ENCODE measurements around the gene ABCA10.
"Not testable (repeated sequence)": the region's sequence is repeated elsewhere in the genome, so short reads cannot be mapped to it uniquely, and the experiment has no call there.

Gene ABCA10

GRCh38 chr17:69223809-69224208 lies 4.8 kb downstream of the ABCA10 start:
- DNase-seq (ENCODE audit: low read depth), result no peak

DNA sequence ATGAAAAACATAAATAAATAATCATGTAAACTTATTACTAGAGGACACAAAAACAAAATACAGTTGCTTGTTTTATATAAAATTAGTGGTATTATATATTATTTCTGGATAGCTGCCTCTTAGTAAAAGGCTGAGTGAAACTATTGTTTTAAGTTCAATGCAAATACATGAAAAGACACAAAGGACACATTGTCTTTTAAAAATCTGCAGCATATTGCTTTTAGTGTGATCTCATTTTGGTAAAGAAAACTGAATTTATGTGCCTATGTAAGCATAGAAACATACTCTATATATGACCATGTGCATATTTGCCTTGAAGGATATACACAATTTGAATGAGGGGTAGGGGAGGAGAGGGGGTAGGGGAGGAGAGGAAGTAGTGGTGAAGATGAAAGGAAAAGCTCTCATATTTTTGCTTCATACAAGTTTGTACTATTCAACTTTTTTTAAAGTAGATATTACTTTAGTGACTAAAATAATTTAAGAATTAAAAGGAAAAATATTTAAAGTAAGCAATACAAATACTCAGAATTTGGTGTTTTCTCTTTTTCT lies 5.8 kb downstream of the ABCA10 start:
- DNase-seq (ENCODE audit: low read depth), result no peak

DNA sequence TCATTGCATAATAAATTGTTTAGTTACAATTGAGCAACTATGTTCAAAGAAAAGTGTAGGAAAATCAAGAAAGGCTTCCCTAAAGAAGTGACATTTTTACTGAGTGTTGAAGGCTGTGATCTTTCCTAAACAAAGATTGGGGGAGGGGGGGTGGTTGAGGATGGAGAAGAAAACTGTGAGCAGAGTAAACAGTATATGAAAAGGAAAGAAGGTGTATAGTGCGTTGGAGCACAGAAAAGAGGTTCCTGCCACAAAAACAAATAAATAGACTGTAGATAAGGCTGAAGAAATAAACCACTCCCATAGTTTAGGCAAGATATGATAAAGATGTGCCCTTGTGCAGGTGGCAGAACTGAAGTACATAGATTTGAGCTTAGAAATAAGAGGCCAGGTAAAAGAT lies 8.5 kb downstream of the ABCA10 start:
- no peak for DNase-seq (ENCODE audit: low read depth)

GRCh38 chr17:69218986-69219385 lies 9.6 kb downstream of the ABCA10 start:
- DNase-seq (ENCODE audit: low read depth), result no peak

DNA sequence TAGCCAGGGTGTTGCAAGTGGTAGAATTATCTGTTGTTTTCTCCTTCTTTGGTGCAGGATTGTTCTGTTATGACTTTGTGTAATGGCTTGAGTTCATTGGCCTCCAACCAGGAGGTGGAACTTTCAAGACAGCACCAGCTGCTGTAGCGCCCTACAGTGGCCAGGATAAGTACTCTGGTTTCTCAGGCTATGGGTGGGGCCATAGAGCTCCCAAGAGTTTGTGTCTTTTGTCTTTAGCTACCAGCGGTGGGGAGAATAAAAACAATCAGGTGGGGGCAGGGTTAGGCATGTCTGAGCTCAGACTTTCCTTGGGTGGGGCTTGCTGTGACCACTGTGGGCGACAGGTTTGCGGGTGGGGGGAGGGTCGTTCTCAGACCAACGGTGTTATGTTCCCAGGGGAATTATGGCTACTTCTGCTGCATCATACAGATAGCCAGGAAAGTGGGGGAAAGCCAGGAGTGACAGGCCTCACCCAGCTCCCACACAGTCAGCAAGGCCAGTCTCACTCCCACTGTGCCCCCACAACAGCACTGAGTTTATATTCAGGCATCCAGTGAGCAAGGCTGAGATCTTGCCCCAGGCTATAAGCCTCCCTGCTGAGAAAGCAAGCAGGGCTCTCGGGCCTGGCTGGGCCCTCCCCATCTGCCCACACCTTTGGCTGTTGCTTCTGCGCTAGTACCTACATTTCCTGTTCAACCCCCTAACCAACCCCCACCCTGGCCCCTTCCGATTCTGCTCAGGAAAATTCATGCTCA lies 15.4 kb downstream of the ABCA10 start:
- DNase-seq (ENCODE audit: low read depth), result no peak

DNA sequence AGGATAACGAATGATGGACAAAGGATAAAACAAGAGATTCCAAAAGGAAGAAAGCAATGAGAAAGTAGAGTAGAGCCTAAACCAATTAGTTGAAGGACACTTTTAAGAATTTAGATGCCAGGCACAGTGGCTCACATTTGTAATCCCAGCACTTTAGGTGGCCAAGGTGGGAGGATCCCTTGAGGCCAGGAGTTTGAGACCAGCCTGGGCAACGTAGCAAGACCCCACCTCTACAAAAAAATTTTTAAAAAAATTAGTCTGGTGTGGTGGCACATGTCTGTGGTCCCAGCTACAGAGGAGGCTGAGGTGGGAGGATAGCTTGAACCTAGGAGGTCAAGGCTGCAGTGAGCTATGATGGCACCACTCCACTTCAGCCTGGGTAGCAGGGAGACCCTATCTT lies 20.0 kb downstream of the ABCA10 start:
- DNase-seq (ENCODE audit: low read depth), result no peak

DNA sequence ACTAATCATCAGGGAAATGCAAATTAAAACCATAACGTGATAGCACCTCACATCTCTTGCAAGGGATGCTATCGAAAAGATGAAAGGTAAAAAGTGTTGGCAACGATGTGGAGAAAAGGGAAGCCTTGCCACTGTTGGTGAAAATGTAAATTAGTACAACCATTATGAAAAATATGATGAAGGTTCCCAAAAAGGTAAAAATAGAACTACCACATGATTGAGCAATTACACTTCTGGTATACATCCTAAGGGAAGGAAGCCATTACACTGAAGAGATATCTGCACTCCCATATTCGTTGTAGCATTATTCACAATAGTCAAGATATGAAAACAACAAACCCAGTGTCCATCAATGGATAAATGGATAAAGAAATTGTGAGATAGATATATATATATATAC lies 21.5 kb downstream of the ABCA10 start:
- DNase-seq (ENCODE audit: low read depth), result no peak

DNA sequence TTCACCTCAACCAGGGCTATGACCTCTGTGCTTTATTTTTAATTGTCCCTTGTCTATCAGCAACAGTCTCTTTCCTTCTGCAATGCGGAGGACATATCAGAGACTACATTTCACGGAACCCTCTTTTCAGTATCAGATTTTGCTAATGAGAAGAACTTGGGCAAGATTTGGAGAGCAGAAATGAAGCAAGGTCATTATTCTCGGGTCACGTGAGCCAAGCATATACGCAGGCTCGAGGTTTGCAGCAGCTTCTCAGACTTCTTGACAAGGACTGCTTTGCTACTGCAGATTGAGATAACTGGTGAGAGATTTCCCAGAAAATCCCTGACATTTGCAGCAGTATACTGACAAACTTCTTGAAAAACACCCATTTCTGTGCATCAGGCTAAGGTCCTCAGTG lies 30.4 kb downstream of the ABCA10 start:
- peak; percentile 1 for DNase-seq (ENCODE audit: low read depth)

GRCh38 chr17:69196105-69196653 lies 32.4 kb downstream of the ABCA10 start:
- not testable (repeated sequence) for DNase-seq (ENCODE audit: low read depth)

DNA sequence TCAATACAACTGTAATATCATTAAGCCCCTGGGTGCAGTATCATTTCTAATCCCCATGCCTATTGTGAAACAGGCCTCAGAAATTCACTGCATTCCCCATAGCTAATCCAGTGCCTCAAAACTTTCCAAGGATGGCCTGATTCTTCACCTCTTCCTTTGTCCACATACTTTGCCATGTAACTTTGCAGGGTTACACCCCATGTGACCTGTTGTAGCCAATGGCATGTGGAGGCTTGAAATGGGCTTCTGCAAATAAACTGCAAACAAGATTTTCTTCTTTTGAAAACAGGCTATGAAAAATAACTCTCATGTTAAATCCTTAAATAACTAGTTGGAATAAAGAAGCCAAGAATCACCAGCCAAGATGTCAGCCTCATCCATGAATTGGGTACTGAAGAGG lies 35.9 kb downstream of the ABCA10 start:
- DNase-seq (ENCODE audit: low read depth), result no peak

DNA sequence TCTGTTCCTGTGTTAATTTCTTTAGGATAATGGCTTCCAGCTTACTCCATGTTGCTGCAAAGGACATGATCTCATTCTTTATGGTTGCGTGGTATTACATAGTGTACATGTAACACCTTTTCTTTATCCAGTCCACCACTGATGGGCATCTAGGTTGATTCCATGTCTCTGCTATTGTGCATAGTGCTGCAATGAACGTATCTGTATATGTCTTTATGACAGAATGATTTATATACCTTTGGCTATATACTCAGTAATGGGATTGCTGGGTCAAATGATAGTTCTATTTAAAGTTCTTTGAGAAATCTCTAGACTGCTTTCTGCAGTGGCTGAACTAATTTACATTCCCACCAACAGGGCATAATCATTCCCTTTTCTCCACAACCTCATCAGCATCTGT lies 39.8 kb downstream of the ABCA10 start:
- DNase-seq (ENCODE audit: low read depth), result no peak

DNA sequence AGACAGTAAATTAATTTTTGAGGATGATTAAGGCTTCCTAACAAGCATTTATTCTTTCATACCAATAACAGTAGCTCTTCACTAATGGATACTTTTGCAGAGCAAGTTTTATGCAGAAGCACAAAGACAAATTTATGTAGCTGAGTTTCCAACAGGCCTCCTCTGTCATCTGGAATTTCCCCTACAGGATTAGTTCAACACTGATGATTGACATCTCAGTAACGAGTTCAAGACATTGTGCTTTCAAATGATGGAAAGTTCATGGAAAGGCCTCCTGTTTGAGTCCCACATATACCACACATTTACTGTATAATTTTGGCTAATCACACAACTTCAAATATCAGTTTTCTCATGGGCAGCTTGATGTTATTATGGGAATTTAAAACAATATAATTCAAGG lies 40.6 kb downstream of the ABCA10 start:
- no peak for DNase-seq (ENCODE audit: low read depth)

DNA sequence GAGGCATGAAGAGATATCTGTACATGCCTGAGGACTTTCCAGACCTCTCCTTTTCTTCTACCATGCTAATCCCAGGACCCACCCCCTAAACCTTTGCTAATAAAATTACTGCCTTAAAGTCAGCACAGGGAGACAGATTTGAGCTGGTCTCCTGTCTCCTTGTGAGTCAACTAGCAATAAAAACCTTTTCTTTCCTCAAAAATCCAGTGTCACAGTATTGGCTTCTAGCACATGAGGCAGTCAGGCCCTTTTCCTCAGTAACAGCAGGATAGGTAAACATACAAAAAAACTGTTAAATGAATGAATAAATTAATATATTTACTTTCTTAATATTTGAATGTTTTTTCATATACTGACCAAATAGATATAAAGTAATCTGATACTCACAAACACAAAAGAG lies 41.3 kb downstream of the ABCA10 start:
- no peak for DNase-seq (ENCODE audit: low read depth)

DNA sequence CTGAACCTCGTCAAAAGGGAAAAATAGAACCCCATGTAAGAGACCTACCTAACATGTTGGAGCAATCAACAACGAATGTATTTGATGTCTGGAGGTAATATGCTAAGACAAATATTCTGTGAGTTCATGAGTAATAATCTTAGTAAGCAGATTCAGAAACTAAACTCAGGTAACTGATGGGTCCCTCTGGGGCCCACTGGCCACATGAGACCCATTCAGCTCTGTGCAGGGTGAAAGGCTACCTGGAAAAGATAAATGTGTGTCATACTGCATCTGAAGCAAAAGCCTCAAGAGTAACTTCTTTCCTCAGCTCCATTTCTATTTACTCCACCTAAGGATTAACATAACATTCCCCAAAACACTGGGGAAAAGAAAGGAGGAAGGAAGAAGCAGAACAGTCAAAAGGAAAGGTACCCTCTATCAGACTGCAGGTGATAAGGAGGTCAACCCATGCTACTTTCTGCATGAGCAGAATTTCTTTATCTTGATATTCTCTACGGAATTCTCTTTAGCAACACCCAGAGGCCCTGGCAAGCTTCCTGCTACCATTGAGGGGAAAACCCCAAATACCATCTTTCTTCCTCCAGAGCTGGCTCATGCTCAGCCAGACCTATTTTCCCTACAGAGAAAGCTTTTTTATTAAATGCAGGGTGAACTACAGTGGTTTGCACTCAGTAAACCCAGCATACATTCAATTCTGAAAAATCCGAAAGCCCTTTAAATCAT lies 49.2 kb downstream of the ABCA10 start:
- DNase-seq (ENCODE audit: low read depth), result no peak

DNA sequence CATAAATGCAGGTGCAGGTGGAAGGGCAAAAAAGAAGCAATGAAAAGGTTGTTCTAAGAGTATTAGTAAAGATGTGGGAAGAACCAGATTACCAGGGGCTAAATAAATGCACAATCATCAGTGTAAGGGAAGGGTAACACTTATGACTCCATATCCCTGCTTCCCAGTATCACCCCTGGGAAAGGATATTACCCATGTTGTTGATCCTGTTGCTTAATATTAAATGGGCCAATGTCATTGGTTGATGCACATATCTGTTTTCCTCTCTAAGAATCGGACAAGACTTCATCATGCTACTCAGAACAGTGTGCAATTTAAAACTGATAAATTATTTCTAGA lies 52.2 kb downstream of the ABCA10 start:
- DNase-seq (ENCODE audit: low read depth), result no peak

- no peak for DNase-seq (ENCODE audit: low read depth)
Observed at GRCh38 chr17:69175625-69176456, 52.8 kb downstream of the ABCA10 start.

GRCh38 chr17:69175262-69175624 lies 53.4 kb downstream of the ABCA10 start:
- no peak for DNase-seq (ENCODE audit: low read depth)

DNA sequence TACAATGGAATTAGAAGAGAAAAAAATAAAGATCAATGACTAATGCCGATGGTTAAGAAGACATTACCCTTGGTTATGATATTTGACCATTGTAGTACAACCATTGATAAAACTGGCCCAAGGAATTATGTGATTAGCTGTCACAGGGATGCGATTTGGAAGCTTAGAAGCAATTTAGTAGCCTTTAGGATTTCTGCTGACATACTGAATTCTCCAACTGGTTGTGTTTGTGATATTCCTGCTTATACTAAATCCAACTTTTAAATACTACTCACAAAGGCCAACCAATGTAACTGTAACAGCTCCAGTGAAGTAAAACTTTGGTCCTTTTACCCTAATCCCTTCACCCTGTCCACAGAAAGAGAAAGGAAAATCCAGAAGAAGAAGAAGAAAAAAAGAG lies 55.5 kb downstream of the ABCA10 start:
- DNase-seq (ENCODE audit: low read depth), result no peak

DNA sequence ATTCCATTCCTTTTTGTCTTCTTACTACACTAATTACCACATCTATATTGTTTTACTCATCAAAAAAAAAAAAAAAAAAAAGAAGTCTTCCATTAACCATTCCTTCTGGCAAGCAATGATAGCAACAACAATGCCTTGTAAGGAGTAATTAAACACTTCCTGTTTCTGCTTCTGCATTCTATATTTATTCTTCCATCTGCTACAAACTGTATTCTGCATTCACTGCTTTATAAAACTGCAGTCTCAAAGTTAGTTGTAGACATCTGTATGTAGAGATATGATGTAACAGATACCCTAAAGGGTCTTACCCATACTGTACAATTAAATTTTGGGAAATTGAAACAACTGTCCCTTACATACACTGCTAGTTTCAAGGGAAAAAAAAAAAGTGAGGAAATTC lies 58.2 kb downstream of the ABCA10 start:
- peak; percentile 47 for DNase-seq (ENCODE audit: low read depth)

DNA sequence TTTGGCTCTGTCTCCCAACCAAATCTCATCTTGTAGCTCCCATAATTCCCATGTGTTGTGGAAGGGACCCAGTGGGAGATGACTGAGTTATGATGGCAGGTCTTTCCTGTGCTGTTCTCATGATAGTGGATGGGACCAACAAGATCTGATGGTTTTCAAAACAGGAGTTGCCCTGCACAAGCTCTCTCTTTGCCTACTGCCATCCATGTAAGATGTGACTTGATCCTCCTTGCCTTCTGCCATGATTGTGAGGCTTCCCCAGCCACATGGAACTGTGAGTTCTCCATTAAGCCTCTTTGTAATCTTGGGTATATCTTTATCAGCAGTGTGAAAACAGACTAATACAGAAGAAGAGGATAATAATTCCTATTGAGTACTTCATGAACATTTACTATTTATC lies 60.0 kb downstream of the ABCA10 start:
- not testable (repeated sequence) for DNase-seq (ENCODE audit: low read depth)

DNA sequence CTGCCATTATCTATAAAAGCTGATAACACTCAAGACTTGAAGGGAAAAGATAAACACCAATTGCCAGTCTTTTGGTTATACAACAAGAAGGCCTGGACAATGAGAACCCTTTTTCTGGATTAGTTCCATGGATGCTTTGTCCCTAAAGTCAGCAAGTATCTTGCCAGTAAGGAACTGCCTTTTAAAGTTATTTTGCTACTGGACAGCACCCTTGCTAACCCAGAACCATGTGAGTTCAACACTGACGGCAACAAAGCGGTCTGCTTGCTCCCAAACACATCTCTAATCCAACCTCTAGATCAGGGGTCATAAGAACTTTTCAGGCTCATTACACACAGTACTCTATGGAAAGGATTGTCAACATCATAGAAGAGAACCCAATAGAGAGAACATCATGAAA lies 61.7 kb downstream of the ABCA10 start:
- DNase-seq (ENCODE audit: low read depth), result no peak

- DNase-seq (ENCODE audit: low read depth), result no peak
Observed at GRCh38 chr17:69164206-69164605, 64.4 kb downstream of the ABCA10 start.

- no peak for DNase-seq (ENCODE audit: low read depth)
Observed at GRCh38 chr17:69159418-69159817, 69.2 kb downstream of the ABCA10 start.

Measured in CMK (cell line).